NB4 (cell line): ENCODE measurements around the gene ZNF358.

Experiments
- DNase-seq: peaks from one replicate; pipeline ENCODE4 v3.0.0; 2010; ENCODE audit warnings: low read depth
- H3K4me3 ChIP-seq: one replicate; pipeline ENCODE4 v1.5.1; 2011; ENCODE audit warnings: mild to moderate bottlenecking, low read depth, low read length, moderate library complexity
- MYC ChIP-seq: IDR thresholded peaks from 2 replicates; pipeline ENCODE4 v1.6.1; 2011; ENCODE audit warnings: low read depth, low read length
- POLR2A ChIP-seq: IDR thresholded peaks from 2 replicates; pipeline ENCODE4 v1.6.1; 2011; ENCODE audit warnings: mild to moderate bottlenecking; ENCODE audit not compliant: insufficient read length; ENCODE audit errors: extremely low read depth
- TF ChIP-seq, protein P1 (sequence below): IDR thresholded peaks from 2 replicates; pipeline ENCODE4 v1.6.1; 2011; ENCODE audit warnings: low read depth, low read length
- TF ChIP-seq, protein P2 (sequence below): IDR thresholded peaks from one replicate; pipeline ENCODE4 v1.5.1; 2012; ENCODE audit warnings: low read depth, low read length

The ZNF358 gene

GRCh38 chr19:7513809-7514642, 1.9 kb upstream of the ZNF358 start:
- TF ChIP-seq, protein P1, sequence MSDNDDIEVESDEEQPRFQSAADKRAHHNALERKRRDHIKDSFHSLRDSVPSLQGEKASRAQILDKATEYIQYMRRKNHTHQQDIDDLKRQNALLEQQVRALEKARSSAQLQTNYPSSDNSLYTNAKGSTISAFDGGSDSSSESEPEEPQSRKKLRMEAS: no peak
- no peak for TF ChIP-seq MYC
- TF ChIP-seq, protein P2, sequence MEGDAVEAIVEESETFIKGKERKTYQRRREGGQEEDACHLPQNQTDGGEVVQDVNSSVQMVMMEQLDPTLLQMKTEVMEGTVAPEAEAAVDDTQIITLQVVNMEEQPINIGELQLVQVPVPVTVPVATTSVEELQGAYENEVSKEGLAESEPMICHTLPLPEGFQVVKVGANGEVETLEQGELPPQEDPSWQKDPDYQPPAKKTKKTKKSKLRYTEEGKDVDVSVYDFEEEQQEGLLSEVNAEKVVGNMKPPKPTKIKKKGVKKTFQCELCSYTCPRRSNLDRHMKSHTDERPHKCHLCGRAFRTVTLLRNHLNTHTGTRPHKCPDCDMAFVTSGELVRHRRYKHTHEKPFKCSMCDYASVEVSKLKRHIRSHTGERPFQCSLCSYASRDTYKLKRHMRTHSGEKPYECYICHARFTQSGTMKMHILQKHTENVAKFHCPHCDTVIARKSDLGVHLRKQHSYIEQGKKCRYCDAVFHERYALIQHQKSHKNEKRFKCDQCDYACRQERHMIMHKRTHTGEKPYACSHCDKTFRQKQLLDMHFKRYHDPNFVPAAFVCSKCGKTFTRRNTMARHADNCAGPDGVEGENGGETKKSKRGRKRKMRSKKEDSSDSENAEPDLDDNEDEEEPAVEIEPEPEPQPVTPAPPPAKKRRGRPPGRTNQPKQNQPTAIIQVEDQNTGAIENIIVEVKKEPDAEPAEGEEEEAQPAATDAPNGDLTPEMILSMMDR: no peak
- TF ChIP-seq POLR2A: no peak
- no peak overlapping the region for H3K4me3 ChIP-seq

GRCh38 chr19:7515110-7515644, 726 bp upstream of the ZNF358 start:
- H3K4me3 ChIP-seq: no peak overlapping the region
- DNase-seq: no peak
- TF ChIP-seq POLR2A (no peak), MYC (no peak)
- TF ChIP-seq, protein P1: no peak
- TF ChIP-seq, protein P2: no peak

More at GRCh38 chr19:7513809-7514642, 1.9 kb upstream of the ZNF358 start:
- no peak for DNase-seq

DNA sequence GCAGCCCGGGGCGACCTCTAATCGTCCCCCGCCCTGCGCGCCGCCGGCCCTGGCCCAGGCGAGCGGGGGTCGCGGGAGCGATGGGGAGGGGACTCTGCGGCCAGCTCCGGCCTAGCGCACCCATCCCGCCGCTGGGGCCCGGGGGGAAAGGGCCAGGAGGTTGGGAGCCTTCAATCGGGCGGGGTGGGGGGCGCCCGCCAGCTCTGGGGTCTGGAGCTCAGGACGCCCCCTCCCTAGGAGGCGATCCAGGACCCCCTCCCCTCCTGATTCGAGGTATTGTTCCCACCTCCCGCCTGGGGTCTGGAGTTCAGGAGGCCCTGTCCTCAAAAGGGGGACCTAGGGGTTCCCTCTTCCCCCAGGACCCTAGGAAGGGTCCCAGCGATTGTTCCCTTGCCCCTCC, 430 bp downstream of the ZNF358 start:
- TF ChIP-seq MYC: no peak
- TF ChIP-seq, protein P2: no peak
- TF ChIP-seq, protein P1: no peak
- TF ChIP-seq POLR2A: no peak
- H3K4me3 ChIP-seq: peak overlapping the region; percentile 36
- no peak for DNase-seq

DNA sequence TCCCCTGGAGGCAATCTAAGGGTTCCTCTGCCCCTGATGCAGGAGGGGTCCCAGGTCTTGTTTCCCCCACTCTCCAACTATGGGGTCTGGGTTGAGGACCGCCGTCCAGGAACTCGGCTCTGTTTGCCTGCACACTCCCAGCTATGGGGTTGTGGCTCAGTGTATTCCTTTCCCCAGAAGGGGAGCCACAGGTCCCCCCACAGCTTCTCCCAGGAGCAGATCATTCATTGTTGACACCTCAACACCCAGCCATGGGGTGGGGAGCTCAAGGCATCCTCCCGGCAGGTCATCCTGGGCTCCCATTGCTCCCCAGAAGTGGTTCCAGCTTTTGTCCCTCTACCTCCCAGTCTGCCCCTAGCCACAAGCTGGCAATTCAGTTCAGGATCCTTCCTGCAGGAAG, 975 bp downstream of the ZNF358 start:
- no peak for DNase-seq
- no peak for TF ChIP-seq POLR2A
- TF ChIP-seq, protein P1: no peak
- TF ChIP-seq MYC: no peak
- TF ChIP-seq, protein P2: no peak

DNA sequence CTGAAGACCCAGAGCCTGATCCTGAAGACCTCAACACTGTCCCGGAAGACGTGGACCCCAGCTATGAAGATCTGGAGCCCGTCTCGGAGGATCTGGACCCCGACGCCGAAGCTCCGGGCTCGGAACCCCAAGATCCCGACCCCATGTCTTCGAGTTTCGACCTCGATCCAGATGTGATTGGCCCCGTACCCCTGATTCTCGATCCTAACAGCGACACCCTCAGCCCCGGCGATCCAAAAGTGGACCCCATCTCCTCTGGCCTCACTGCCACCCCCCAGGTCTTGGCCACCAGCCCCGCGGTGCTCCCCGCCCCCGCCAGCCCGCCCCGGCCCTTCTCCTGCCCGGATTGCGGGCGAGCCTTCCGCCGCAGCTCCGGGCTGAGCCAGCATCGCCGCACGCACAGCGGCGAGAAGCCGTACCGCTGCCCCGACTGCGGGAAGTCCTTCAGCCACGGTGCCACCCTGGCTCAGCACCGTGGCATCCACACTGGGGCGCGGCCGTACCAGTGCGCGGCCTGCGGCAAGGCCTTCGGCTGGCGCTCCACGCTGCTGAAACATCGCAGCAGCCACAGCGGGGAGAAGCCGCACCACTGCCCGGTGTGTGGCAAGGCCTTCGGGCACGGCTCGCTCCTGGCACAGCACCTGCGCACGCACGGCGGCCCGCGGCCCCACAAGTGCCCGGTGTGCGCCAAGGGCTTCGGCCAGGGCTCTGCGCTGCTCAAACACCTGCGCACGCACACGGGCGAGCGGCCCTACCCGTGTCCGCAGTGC, 3.6 kb downstream of the ZNF358 start:
- H3K4me3 ChIP-seq: no peak overlapping the region
- TF ChIP-seq MYC (no peak), POLR2A (no peak)
- TF ChIP-seq, protein P2: no peak
- TF ChIP-seq, protein P1: no peak
- no peak for DNase-seq

More for the DNA sequence above, 975 bp downstream of the ZNF358 start:
- H3K4me3 ChIP-seq: no peak overlapping the region
